ENCODE data around the gene GPR107. TPM values are rescaled to one million over a fixed set of nuclear protein-coding genes. Genes with fewer than 3 reads are reported as not detected.
A peak's percentile ranks its signal among the peaks of the same experiment; 100 is the strongest.

Gene GPR107
- total RNA-seq, 1 donor from 2014 or later = 22.3 TPM

DNA sequence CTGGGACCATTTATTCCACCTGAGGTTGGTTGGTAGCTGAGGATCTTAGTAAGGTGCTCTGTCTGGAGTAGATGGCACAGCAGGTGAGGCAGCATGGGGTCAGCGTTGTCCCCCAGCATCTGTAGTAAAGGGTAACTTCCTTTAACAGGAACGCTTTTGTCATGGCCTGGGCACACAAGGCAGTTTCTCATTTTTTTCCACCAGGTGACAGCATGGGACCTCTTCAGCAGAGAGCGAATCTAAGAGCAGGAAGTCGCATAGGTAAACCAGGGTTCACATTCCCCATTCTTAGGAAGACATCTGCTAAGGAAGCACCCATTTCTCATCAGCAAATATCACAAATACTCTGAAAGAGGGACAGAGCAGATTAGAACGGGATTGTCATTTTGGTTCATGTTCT, 56.5 kb downstream of the GPR107 start:
- Mint-ChIP-seq H3K27me3 (ENCODE audit: low read depth) (no peaks in the 10 kb centered on the region), H3K9me3 (no peaks in the 10 kb centered on the region), H3K4me3 (ENCODE audit: low read depth) (no peak overlapping the region), H3K4me1 (ENCODE audit: low read depth) (peaks cover 35% of the 10 kb centered on the region), H3K27ac (peak overlapping the region; percentile 39), H3K36me3 (ENCODE audit: low read depth) (peaks cover 47% of the 10 kb centered on the region)
- intact Hi-C loops (cut with micrococcal nuclease) = no loop called here
- no peak for DNase-seq (ENCODE audit: low spot score)

GRCh38 chr9:130110596-130111021, 56.9 kb downstream of the GPR107 start:
- H3K4me1 Mint-ChIP-seq (ENCODE audit: low read depth) = peaks cover 35% of the 10 kb centered on the region
- no peaks in the 10 kb centered on the region for H3K9me3 Mint-ChIP-seq
- H3K4me3 Mint-ChIP-seq (ENCODE audit: low read depth) = no peak overlapping the region
- H3K27me3 Mint-ChIP-seq (ENCODE audit: low read depth) = no peaks in the 10 kb centered on the region
- peak overlapping the region; percentile 28 for H3K27ac Mint-ChIP-seq
- intact Hi-C loops (cut with micrococcal nuclease) = no loop called here
- DNase-seq (ENCODE audit: low spot score) = no peak
- peaks cover 45% of the 10 kb centered on the region for H3K36me3 Mint-ChIP-seq (ENCODE audit: low read depth)

DNA sequence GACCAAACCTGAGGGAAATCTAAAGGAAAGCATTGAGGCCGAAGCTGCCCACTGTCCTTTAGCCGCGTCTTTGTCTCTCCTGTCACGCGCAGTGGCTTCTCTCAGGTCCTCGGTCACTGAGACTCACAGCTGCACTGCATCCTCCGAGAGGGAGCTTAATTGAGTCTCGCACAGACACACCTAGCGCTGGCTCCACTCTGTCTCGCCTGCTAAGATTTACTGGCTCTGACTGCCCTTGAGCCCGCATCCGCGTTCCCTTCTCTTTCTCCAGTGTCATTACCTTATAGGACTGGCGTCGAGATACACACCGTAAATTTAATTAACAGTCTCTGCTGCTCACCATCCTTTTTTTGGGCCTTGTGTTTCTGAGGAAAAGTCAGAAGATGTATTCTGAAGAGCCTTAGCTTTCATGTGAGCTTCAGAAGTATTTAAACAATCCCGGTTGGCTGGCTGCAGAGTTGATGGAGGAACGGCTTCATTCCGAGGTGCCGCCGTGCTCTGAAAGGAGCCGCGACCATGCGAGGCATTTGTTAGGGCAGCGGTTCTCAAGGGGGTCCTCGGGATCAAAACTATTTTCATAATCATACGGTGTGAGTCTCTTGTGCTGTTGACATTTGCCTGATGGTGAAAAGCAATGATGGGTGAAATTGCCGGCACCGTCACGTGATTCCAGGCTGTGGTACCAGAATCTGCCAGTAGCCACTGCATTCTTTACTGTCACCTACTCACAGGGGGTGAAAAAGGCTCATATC, 58.3 kb downstream of the GPR107 start:
- no peak overlapping the region for H3K4me3 Mint-ChIP-seq (ENCODE audit: low read depth)
- no peak for DNase-seq (ENCODE audit: low spot score)
- no peaks in the 10 kb centered on the region for H3K9me3 Mint-ChIP-seq
- H3K27me3 Mint-ChIP-seq (ENCODE audit: low read depth) = no peaks in the 10 kb centered on the region
- peak overlapping the region; percentile 67 for H3K27ac Mint-ChIP-seq
- H3K4me1 Mint-ChIP-seq (ENCODE audit: low read depth) = peaks cover 30% of the 10 kb centered on the region
- intact Hi-C loops (cut with micrococcal nuclease) = no loop called here
- H3K36me3 Mint-ChIP-seq (ENCODE audit: low read depth) = peaks cover 35% of the 10 kb centered on the region

DNA sequence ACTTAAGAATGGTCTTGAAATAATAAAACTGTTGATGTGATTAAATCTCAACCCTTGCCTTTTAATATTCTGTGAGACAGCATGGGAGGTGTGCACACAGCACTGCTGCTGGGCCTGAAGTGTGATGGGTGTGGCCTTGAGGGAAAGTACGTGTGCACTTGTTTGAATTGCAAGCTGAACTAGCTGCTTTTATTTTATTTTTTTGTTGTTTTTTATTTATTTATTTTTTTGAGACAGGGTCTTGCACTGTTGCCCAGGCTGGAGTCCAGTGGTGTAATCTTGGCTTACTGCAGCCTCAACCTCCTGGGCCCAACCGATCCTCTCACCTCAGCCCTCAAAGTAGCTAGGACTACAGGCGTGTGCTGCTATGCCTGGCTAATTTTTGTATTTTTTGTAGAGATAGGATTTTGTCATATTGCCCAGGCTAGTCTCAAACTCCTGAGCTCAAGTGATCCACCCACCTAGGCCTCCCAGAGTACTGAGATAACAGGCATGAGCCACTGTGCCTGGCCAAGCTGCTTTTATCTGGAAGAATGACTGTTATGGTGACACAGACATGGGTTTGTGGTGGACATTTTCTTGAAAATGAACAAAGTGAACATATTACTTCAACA, 58.9 kb downstream of the GPR107 start:
- no peaks in the 10 kb centered on the region for H3K27me3 Mint-ChIP-seq (ENCODE audit: low read depth)

DNA sequence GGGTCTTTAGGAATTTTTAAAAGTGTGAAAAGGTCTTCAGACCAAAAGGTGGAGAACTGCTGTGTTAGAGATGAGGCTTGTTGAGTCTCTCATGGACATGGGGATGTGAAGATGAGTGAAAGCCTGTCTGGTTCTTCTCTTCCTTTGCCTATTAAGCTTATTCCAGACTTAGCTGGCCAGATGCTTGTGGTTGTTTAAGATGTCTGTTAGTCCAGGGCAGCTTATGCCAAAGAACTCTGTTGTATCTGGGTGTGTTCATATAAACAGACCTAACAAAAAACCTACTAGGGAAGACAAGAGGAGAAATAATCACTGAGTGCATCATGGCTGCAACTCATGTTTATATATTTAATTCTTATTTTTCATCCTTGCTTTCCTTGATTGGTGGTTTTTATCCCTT, 61.0 kb downstream of the GPR107 start:
- intact Hi-C loops (cut with micrococcal nuclease) = no loop called here
- H3K4me3 Mint-ChIP-seq (ENCODE audit: low read depth) = no peak overlapping the region
- H3K4me1 Mint-ChIP-seq (ENCODE audit: low read depth) = peaks cover 17% of the 10 kb centered on the region
- no peak overlapping the region for H3K27ac Mint-ChIP-seq
- no peaks in the 10 kb centered on the region for H3K9me3 Mint-ChIP-seq
- DNase-seq (ENCODE audit: low spot score) = no peak
- H3K27me3 Mint-ChIP-seq (ENCODE audit: low read depth) = no peaks in the 10 kb centered on the region
- H3K36me3 Mint-ChIP-seq (ENCODE audit: low read depth) = peaks cover 27% of the 10 kb centered on the region

More for the DNA sequence above, 58.9 kb downstream of the GPR107 start:
- Mint-ChIP-seq H3K4me3 (ENCODE audit: low read depth) (no peak overlapping the region), H3K36me3 (ENCODE audit: low read depth) (peaks cover 28% of the 10 kb centered on the region), H3K9me3 (no peaks in the 10 kb centered on the region), H3K27ac (no peak overlapping the region), H3K4me1 (ENCODE audit: low read depth) (peaks cover 23% of the 10 kb centered on the region)
- intact Hi-C loops (cut with micrococcal nuclease) = no loop called here
- DNase-seq (ENCODE audit: low spot score) = no peak

- H3K36me3 Mint-ChIP-seq (ENCODE audit: low read depth) = peaks cover 27% of the 10 kb centered on the region
- no peak overlapping the region for H3K27ac Mint-ChIP-seq
- no peak for DNase-seq (ENCODE audit: low spot score)
- no peaks in the 10 kb centered on the region for H3K9me3 Mint-ChIP-seq
- no peaks in the 10 kb centered on the region for H3K27me3 Mint-ChIP-seq (ENCODE audit: low read depth)
- peaks cover 9% of the 10 kb centered on the region for H3K4me1 Mint-ChIP-seq (ENCODE audit: low read depth)
- no peak overlapping the region for H3K4me3 Mint-ChIP-seq (ENCODE audit: low read depth)
- intact Hi-C loops (cut with micrococcal nuclease) = no loop called here
Observed at GRCh38 chr9:130116346-130116745, 62.6 kb downstream of the GPR107 start.

DNA sequence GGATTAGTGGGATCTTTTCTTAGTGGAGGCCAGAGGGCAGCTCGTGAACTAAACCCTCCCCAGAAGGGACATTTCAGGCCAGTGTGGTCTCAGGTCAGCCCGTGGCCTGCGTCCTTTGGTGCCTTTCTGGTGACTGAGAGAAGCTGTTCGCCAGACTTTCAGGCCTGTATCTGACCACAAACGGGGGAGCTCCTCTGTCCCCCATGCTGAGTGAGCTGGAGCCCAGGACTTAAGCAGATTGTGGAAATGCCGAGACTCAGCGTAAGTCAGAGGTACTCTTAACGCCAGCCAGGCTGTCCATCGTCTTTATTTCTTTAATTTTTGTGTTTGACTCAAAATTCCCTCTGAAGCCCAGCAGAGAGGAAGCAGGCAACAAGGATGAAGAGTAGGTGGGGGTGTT, 63.7 kb downstream of the GPR107 start:
- Mint-ChIP-seq H3K9me3 (no peaks in the 10 kb centered on the region), H3K27ac (no peak overlapping the region), H3K36me3 (ENCODE audit: low read depth) (peaks cover 19% of the 10 kb centered on the region), H3K4me3 (ENCODE audit: low read depth) (no peak overlapping the region), H3K27me3 (ENCODE audit: low read depth) (no peaks in the 10 kb centered on the region), H3K4me1 (ENCODE audit: low read depth) (peaks cover 4% of the 10 kb centered on the region)
- DNase-seq (ENCODE audit: low spot score) = no peak
- intact Hi-C loops (cut with micrococcal nuclease) = no loop called here

- Mint-ChIP-seq H3K27ac (no peak overlapping the region), H3K4me3 (ENCODE audit: low read depth) (no peak overlapping the region), H3K36me3 (ENCODE audit: low read depth) (peaks cover 19% of the 10 kb centered on the region), H3K9me3 (no peaks in the 10 kb centered on the region), H3K27me3 (ENCODE audit: low read depth) (no peaks in the 10 kb centered on the region), H3K4me1 (ENCODE audit: low read depth) (no peaks in the 10 kb centered on the region)
- intact Hi-C loops (cut with micrococcal nuclease) = no loop called here
- DNase-seq (ENCODE audit: low spot score) = no peak
Observed at GRCh38 chr9:130117816-130118632, 64.3 kb downstream of the GPR107 start.

DNA sequence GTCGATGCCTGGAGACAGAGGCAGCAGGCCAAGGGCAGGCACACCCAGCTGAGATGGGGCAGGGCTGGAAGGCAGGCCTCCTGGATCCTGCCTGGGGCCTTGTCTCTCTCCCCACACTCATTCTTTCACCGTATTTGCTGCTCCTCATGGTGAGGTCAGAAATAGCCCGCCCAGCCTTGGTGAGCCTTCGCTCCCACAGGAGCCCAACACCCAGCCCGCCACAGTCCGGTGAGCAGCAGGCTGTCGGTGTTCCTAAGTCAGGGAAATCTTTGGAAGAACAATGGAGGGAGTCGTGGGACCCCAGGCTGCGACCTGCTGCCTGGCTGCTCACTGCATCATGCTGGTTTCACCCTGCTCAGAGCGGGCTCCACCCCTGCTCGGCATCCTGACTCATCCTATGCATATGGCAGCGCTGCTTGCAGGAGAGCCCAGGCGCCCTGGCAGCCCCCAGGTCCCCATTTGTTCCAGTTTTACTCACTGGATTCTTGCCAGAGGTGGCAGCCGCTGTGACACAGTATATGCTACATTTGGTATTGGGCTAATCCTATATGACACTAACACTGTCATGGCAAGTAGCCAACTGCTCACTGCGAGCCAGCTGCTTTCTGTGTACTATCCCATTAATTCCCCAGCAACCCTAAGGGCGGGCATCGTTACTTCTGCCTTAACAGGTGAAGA, 65.3 kb downstream of the GPR107 start:
- Mint-ChIP-seq H3K27ac (no peak overlapping the region), H3K4me3 (ENCODE audit: low read depth) (no peak overlapping the region), H3K4me1 (ENCODE audit: low read depth) (no peaks in the 10 kb centered on the region), H3K27me3 (ENCODE audit: low read depth) (no peaks in the 10 kb centered on the region), H3K9me3 (no peaks in the 10 kb centered on the region), H3K36me3 (ENCODE audit: low read depth) (peaks cover 23% of the 10 kb centered on the region)
- no peak for DNase-seq (ENCODE audit: low spot score)
- intact Hi-C loops (cut with micrococcal nuclease) = no loop called here

GRCh38 chr9:130119519-130120298, 66.0 kb downstream of the GPR107 start:
- H3K27ac Mint-ChIP-seq = no peak overlapping the region
- DNase-seq (ENCODE audit: low spot score) = no peak
- H3K36me3 Mint-ChIP-seq (ENCODE audit: low read depth) = peaks cover 28% of the 10 kb centered on the region
- no peak overlapping the region for H3K4me3 Mint-ChIP-seq (ENCODE audit: low read depth)
- H3K9me3 Mint-ChIP-seq = no peaks in the 10 kb centered on the region
- no peaks in the 10 kb centered on the region for H3K4me1 Mint-ChIP-seq (ENCODE audit: low read depth)
- no peaks in the 10 kb centered on the region for H3K27me3 Mint-ChIP-seq (ENCODE audit: low read depth)
- intact Hi-C loops (cut with micrococcal nuclease) = no loop called here

DNA sequence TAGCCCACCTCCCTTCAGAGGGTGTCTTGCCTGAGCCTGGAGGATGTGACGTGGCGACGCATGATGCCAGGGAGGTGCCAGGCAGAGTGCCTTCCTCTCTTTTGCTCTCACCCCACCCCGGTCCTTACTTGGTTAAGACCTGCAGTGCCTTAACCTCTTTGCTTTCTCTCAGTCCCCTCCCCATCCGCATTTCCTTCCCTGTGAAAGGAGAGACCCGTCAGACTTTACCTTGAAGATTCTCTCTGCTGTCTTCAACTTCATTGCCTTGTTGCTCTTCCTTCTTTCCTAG, 66.5 kb downstream of the GPR107 start:
- intact Hi-C loops (cut with micrococcal nuclease) = no loop called here
- DNase-seq (ENCODE audit: low spot score) = no peak
- H3K9me3 Mint-ChIP-seq = no peaks in the 10 kb centered on the region
- H3K36me3 Mint-ChIP-seq (ENCODE audit: low read depth) = peaks cover 30% of the 10 kb centered on the region
- no peaks in the 10 kb centered on the region for H3K27me3 Mint-ChIP-seq (ENCODE audit: low read depth)
- H3K4me3 Mint-ChIP-seq (ENCODE audit: low read depth) = no peak overlapping the region
- no peaks in the 10 kb centered on the region for H3K4me1 Mint-ChIP-seq (ENCODE audit: low read depth)
- no peak overlapping the region for H3K27ac Mint-ChIP-seq

GRCh38 chr9:130120832-130121231, 67.1 kb downstream of the GPR107 start:
- no peaks in the 10 kb centered on the region for H3K27me3 Mint-ChIP-seq (ENCODE audit: low read depth)
- DNase-seq (ENCODE audit: low spot score) = no peak
- intact Hi-C loops (cut with micrococcal nuclease) = no loop called here
- H3K36me3 Mint-ChIP-seq (ENCODE audit: low read depth) = peaks cover 30% of the 10 kb centered on the region
- no peaks in the 10 kb centered on the region for H3K9me3 Mint-ChIP-seq
- no peak overlapping the region for H3K4me3 Mint-ChIP-seq (ENCODE audit: low read depth)
- no peak overlapping the region for H3K27ac Mint-ChIP-seq
- H3K4me1 Mint-ChIP-seq (ENCODE audit: low read depth) = no peaks in the 10 kb centered on the region
